ENCODE measurements around the gene POLR2J2.
"Not testable (repeated sequence)": the region's sequence is repeated elsewhere in the genome, so short reads cannot be mapped to it uniquely, and the experiment has no call there.

POLR2J2 gene

DNA sequence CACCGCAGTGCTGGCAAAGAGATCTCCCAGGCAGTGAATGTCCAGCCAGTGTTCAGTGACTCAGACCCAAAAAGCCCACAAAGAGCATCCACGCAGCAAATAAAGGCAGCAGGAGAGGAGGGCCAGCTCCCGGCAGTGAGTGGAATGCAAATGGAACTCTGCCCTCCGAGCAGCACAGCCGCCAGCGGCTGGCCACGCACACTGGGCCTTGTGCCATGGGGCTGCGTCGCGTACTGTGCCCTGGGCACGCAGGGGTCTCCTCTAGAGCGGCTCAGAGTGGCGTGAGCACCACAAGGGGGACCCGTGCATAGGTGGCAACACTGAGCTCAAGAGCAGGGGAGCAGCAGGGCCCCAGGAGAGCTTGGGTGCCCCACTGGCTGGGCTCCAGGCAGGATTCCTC is 3.9 kb downstream of the POLR2J2 start:
- DNase-seq: not testable (repeated sequence)

DNA sequence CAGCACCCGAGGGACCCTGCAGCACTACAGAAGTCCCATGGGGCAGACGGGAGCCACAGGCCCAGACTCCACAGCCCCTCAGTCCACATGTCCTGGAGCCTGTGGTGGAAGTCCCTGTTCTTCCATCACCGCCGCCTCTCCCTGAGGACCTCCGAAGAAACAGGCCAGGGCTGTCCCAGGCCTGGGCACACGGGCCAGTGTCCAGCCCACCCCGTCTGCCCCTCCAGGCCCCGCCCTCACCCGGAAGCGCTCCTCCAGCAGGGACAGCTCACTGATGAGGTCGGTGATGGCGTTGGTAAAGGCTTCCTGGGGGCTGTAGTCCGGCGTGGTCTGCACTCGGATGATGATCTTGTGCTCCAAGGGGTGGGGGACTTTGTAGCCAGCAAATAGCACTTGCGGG is 4.6 kb downstream of the POLR2J2 start:
- not testable (repeated sequence) for DNase-seq

- not testable (repeated sequence) for DNase-seq
Observed at GRCh38 chr7:102664765-102665164, 6.7 kb downstream of the POLR2J2 start.

- not testable (repeated sequence) for DNase-seq
Observed at GRCh38 chr7:102649924-102650323, 21.5 kb downstream of the POLR2J2 start, which contains the start of gene SPDYE2B. Gene SPDYE2B (plus strand): TSS chr7:102650319. CDS start chr7:102652349, 2,030 bp downstream.

DNA sequence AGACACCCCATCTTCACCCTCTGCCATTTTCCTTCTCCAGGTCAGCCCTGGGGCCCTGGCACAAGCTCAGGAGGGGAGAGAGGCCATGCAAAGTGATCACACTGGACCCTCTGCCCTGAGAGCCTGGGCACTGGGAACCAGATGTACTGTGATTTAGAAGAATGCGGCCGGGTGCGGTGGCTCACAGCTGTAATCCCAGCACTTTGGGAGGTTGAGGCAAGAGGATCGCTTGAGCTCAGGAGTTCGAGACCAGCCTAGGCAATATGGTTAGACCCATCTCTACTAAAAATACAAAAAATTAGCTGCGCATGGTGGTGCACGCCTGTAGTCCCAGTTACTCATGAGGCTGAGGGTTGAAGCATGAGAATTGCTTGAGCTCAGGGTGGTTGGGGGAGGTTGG is 23.6 kb downstream of the POLR2J2 start:
- DNase-seq: not testable (repeated sequence)

DNA sequence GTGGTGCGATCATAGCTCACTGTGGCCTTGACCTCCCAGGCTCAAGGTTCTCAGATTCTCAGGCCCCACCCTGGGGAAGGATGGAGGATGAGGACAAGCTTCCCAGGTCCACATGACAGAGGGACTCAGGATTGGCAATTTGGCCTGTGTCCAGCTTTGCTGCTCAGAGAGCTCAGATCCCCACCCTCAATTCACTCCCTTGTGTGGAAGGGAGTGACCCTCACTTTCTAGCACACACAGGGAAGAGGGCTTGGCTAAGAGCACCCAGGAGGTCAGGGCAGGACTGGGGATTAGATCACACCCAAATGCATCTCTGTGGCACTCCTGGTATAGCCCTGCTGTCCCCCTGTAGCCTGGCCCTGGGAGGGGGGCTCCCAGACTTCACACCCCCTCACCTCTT is 28.1 kb downstream of the POLR2J2 start:
- not testable (repeated sequence) for DNase-seq

DNA sequence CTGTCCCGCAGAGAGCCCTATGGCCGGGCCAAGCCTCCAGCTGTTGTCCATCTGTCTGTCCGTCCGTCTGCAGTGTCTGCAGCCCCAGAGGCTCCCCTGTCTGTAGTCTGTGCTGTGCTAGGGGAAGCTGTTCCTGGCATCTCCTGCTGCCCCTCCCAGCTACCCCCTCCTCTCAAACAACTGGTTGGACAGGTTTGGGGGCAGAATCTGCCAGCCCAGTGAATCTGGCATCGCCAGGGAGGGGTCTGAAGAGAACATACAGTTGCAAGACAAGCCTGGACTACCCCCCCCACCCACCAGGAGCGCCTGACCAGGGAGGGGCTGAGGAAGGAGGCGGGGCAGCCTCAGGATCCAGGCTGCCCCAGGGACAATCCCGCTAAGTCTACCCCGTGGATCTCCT is 28.8 kb downstream of the POLR2J2 start, which contains the start of gene UPK3BL1:
TSS of gene UPK3BL1 (minus strand) at position 101 of the 400 bp plus-strand sequence. CDS start at position 51, 50 bp downstream.
- not testable (repeated sequence) for DNase-seq

- not testable (repeated sequence) for DNase-seq
Observed at GRCh38 chr7:102638848-102639247, 32.6 kb downstream of the POLR2J2 start.

GRCh38 chr7:102636956-102637355 is 34.5 kb downstream of the POLR2J2 start:
- DNase-seq: not testable (repeated sequence)

GRCh38 chr7:102635354-102635753 is 36.1 kb downstream of the POLR2J2 start:
- not testable (repeated sequence) for DNase-seq

DNA sequence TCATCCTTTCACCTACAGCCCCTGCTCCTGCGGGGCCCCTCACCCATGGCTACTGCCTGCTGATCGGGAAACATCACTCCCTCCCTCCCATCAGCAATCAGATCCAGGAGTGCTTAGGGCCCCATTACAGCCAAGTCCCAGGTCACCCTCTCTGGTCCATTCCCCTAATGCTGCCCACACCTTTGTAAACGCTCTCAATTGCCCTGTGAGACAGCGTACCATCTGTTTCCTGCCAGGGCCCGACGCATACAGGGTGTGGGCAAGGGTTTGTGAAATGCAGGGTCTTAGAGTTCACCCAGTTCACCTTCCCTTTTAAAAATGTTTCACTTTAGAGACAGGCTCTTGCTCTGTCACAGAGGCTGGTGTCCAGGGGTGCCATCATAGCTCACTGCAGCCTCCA is 37.2 kb downstream of the POLR2J2 start:
- not testable (repeated sequence) for DNase-seq

- not testable (repeated sequence) for DNase-seq
Observed at GRCh38 chr7:102630622-102631021, 40.8 kb downstream of the POLR2J2 start.

- DNase-seq: not testable (repeated sequence)
Observed at GRCh38 chr7:102627271-102627904, 44.1 kb downstream of the POLR2J2 start.

DNA sequence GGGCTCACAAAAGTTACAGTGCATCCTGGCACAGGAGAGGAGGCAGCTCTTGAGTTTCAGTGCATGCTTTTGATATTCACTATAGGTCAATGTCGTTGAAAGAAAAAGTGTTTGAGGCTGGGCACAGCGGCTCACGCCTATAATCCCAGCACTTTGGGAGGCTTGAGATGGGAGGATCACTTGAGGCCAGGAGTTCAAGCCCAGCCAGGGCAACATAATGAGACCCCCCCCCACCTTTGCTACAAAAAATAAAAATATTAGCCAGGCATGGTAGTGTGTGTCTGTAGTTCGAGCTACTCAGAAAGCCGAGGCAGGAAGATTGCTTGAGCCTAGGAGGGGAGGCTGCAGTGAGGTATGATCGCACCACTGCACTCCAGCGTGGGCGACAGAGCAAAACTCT is 53.3 kb downstream of the POLR2J2 start:
- not testable (repeated sequence) for DNase-seq

DNA sequence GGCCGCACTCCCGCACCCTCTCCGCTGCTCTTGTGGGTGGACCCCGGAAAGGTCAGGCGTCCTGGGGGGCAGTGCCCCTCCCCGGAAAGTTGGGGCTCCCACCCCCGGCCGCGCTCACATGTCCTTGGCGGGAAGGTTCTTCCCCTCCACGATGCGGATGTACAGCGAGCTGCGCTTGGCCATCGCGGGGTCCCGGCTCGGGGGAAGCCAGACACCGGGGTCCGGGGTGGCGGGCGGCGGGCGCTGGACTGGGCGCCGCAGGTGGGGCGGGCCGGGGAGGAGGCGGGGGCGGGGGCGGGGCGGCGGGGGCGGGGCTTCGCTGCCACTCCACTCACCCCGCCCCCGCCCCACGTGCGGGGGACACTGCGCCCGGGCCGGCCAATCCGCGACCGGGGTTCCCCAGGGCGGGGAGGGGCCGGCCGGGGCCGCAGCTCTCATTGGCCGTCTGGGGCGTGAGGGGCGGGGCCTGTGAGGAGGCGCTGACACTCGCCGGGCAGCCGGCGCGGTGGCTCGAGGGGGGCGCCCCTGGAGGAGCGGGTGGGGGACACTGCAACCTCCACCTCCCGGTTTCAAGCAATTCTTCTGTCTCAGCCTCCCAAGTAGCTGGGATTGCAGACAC is 54.8 kb downstream of the POLR2J2 start, which contains the start of gene RASA4:
TSS of gene RASA4 (minus strand) at position 250 of the 619 bp plus-strand sequence. CDS start at position 183, 67 bp downstream.
- DNase-seq: not testable (repeated sequence)
